GM18861 (cell line): ENCODE data around the gene TNFAIP8L3.

Experiments
- ATAC-seq: cut with Tn5 transposase; IDR thresholded peaks from one replicate; pipeline ENCODE4 v1.9.1; 2021; ENCODE audit not compliant: unreplicated experiment

TNFAIP8L3 gene

DNA sequence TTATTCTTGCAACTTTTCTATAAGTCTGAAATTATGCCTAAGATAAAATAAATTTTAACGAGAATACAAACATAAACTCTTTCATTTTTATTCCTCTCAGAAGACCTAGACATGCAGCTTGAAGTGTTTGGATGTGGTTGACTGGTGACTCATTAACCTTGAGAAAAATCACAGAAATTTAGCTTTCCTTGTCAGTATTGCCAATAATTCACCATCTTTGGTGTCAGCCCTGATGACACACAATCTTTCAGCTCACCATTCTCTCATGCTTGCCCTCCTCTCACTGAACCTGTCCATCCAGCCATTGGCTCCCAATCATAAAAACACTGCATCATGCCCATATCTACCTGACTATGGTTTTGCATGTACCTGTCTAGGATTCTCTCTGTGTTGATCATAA, 22.6 kb upstream of the TNFAIP8L3 start:
- ATAC-seq = no peak

DNA sequence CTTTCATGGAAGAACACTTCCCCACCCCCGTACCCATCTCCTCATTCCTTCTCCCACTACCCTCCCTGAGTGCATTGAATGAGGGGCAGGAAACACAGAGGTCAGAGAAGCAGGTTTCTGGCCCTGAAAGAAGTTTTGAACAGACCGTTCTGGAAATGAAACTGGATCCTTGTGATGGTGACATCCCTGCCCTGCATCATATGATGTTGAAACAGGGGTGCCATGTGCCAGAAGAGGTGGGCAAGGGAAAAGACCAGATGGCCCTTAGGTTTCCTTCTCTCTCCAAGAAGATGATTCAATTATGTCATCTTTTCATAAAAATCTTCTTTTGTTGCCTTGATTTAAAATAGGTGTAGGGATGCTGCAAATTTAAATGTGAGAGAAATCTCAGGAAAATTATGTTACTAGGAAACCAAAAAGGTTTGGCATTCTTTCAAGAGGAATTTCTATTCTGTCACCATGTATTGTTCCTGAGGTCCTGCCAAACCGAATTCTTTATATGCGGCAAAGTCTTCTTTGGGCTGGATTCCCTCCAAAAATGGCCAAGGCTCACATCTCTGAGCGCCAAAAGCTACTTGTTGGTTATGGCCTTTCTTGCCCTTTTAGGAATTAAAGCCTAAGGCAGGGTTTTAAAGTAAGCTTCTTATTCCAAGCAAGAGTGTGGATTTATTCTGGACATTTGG, 19.9 kb upstream of the TNFAIP8L3 start:
- no peak for ATAC-seq

DNA sequence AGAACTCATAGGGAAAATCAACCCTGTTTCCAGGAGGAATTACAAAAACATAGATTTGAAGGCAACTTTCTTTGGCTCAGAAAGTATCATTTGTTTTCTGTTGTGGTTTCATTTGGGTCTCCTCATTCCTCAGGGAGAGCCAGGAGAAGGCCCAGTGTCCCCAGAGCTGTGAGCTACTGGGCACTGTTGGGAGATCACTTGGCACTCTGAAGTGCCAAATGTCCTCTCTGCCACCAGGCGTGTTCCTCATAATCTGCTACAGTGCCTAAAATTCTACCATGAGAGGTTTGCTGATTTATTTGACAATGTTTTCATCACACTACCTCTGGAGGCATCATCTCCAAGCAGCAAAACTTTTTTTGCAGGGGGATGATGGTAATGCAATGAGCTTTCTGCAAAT, 17.4 kb upstream of the TNFAIP8L3 start:
- no peak for ATAC-seq

DNA sequence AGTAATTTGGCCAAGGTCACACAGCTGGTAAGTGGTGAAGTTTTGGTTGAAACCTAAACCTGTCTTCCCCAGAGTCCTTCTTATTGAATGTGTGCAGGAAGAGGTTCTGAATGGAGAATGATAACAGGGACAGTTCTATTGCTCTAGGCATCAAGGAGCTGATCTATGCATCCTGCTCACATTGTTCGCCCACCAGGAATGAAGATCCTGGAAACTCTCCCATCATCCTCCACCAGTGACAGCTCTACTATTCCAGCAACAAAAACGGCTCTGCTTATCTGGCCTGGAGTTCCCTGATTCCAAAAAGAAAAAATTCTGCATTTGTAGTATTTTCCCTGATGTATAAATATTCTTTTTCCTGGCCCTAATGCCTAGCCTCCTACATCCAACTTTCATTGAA, 16.4 kb upstream of the TNFAIP8L3 start:
- ATAC-seq = no peak

DNA sequence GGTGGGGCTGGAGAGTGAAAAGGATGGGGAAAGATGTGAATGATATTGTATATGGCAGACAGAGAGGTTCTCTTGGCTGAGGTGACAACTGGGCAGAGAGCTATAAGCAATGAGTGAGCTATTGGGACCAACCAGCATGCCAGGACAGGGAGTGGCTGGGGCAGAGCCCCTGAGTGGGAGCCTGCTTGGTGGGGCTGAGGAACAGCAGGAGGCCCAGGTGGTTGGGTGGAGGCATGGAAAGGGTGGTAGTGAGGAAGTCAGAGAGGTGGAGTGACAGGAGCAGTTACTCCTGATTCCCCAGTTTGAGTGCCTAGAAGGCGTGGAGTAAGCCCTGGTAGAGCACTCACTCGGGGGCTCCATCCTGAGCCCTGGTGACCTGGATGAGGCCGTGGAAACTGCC, 15.5 kb upstream of the TNFAIP8L3 start:
- no peak for ATAC-seq

DNA sequence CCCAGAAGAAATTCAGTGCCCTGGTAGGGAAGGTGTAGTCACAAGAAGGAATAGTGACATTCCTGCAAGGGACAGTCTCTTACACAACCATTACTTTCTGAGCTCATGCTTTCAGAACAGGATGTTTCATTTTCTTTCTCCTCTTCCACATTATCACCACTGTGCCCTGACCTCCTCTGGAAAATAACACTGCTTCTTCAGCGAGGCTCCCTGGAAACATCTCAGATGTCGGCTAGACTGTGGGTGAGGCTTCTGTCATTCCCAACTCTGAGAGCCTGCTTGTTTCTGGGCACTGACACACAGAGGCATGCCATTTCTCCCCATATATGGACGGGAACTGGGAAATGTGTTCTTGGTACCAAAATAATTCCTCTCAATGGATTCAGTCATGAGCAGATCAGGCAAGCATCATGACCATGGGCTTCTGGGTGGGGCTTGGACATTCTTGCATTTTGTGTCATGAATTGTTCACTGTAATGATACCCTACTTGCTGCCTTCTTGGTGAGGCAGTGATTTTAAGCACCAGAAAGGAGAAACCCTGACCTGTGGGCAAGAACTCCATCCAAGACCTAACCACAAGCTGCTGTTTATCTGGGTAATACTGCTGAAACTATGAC, 14.3 kb upstream of the TNFAIP8L3 start:
- no peak for ATAC-seq

DNA sequence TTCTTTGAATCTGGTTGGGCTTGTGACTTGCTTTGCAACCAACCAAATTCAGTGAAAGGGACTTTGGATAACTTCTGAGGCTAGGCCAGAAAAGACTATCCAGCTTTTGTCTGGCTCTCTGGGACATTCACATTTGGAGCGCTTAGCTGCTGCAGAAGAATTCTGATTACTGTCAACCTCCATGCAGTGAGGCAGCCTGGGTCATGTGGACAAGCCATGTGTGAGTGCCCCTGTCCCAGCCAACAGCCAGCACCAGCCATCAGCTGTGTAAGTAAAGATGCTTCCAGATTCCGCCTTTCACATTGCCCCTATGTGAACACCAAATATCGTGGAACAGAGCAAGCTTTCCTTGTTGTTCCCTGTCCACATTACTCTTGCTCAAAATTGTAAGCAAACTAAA, 12.9 kb upstream of the TNFAIP8L3 start:
- no peak for ATAC-seq

DNA sequence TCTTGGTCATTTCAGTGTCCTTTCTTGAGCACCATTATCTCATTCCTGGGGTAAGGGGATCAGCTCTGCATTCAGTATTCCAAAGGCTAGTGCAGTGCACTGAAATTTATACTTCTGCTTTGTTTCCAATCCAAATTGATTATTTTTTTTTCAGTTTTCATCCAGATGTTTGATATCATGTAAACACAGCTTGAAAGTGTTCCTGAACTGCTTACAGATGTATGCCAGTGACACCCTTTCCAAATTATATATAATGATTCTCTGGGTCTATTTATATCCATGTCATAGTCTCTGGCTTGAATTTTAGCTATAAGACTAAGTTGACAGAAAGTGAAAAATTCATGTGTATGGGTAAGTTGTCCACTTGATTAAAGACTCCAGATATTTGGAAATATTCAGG, 11.8 kb upstream of the TNFAIP8L3 start:
- no peak for ATAC-seq

DNA sequence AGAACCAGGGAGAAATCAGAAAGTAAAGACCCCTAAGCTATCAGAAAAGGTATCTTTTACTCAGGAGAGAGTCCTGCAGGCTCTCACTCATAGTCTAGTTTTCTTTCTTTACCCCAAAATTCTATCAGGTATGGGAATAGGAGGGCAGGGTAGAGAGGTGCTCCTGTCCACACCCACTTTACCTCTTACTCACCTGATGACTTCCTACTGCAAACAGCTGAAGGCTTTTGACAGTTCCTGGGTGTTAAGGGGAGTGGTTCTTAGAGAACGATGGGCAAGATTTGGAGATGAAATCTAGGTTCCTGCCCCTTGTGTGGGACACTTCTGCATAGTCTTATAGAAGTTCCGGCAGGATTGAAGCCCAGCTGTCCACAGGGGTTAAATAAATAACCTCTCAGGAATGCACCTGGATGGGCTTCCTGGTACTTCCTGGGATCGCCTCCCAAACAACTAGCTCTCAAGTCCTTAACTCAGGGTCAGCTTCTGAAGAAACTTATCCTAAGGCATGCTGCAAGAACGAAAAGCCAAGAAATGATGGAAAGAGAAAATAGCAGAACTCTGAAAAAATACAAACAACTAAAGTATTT, 10.8 kb upstream of the TNFAIP8L3 start:
- ATAC-seq = no peak

DNA sequence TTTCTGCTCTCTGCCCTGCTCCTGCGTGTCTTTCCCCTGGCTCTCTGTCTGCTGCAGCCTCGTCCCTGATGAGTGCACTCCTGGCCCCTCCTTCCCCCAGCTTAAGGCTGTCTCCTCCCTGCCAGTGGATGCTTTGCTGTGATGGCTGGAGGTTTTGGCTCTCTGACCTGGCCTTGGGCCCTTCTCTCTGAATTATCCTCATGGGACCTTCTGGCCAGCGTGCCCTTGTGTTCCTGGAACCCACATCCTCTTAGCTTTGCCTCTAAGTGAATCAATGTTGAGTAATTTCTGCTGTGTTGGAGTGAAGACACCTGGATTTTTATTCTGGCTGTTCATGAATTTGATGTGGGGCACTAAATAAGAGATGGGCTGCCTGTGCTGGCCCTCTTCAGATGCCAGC, 9.8 kb upstream of the TNFAIP8L3 start:
- no peak for ATAC-seq

DNA sequence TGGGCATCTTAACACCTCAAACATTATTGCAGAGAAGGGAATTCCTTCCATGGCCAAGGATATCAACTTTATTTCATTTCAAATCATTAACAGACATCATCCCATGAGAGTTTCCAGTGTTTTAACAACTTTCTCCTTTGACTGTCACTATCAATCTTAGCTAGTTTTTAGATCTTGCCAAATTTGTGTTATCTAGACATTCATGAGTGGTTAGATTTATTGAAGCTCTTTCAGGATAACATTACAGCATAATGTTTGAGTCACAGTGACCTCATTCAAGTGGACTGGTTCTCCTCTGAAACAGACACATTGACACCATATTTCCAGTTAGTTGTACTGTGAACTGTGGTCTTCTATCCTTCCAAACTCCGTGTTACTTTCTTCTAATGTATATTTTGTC, 8.6 kb upstream of the TNFAIP8L3 start:
- ATAC-seq = no peak

DNA sequence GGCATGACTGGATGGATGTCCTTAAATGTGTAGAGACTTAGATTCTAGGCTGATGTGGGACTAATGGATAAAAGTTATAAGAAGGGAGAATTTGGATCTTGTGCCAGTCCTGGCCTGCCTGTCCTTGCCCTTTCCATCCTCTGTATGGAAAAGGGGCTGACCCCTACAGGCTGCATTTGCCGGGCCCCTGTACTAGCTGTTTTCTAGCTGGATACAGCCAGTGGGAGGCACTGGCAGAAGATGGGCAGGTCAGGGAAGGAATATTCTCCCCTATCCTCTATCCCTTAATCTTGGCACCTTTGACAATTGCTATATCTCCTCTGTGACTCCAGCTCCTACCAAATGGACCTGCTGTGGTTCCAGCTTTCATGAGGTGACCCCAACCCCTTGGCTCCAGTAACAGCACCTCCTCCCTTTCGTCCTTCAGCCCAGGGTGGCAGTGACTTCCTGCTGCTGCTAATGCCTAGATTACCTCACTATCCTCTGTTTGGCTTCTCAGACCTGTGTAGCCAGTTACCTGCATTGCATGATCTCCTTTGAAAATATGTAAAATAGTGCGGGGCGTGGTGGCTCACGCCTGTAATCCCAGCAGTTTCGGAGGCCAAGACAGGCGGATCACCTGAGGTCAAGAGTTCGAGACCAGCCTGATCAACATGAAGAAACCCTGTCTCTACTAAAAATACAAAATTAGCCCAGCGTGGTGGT, 6.2 kb upstream of the TNFAIP8L3 start:
- ATAC-seq = no peak

DNA sequence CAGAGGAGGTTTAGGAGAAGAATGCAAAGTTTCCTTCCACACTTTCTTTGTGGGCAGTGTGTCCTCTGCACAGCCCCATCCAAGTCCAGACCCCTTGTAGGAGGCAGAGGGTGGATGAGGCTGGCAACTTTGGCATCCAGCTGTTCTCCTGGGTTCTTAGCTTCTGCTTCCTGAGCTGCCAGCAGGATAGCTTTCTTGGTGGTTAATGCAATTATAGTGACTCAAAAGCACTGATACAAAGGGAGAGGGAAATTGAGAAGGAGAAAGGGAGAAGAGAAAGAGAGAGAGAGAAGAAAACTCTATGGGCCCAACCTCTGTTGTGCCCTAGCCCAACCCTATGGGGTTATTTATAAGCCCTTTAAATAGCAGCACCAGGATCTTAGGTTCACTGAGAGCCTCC, 4.5 kb upstream of the TNFAIP8L3 start:
- ATAC-seq = no peak

DNA sequence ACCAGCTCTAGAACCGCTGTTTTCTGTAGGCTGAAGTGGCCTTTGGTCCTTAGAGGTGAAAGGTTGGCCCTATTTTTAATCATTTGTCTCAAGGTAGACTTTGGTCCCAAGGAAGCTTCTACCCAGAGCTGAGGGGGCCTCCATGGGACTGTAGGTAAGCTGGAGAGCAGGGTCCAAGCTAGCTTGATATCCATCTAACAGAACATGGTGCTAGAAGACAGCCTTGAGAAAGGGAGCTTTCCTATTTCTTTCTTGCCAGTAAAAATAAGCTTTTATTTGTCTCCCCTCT, 3.6 kb upstream of the TNFAIP8L3 start:
- ATAC-seq = no peak

DNA sequence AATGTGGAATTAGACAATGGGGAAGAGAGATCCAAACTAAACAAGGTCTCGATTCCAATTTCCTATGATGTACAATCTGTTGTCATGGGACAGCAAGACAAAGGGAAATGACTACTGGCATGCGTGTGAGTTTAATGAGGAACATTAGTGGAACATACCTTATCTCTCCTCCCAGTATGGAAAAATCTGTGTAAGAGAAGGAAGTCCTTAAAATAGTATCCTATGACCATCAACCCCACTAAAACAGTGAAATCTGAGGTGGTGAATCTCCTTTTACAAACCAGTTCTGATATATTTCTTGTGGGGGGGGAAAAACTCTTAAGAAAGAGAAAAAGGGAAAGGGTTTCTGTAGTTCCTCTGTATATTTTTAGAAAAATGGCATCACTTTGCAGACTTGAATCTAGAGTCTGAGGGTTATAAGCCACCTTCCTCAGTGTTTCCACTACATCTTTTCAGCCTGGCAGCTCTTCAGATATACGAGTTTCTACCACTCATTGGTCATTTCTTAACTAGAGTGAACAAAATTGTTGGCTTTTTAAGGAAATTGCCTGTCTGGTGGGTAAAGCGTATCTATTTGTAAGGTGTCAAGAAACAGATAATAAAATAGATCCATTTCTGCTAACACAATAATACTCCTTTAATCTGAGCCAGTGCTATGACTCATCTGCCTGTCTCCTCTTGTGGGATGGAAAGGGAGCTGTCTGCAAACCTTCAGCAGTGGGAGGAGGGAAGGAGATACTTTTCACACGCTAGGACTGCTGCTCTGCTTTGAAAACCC, 3.0 kb upstream of the TNFAIP8L3 start:
- no peak for ATAC-seq

DNA sequence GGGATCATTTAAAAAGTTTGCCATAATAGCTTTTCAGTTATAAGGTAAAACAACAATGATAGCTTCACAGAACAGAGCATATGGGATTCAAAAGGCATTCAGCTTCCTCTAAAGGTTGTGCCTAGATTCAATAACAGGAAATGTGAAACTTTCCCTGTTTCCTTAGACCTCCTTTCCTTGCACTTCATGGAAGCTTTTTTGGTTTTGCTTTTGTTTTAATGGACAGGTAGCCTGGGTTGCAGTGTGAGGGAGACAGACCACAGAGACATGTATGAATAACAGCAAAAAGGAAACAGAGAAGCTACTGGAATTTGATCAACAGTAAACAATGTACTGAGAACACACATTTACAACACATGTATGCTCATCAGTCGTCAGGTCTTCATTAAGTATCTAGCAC, 2.3 kb upstream of the TNFAIP8L3 start:
- ATAC-seq = no peak

DNA sequence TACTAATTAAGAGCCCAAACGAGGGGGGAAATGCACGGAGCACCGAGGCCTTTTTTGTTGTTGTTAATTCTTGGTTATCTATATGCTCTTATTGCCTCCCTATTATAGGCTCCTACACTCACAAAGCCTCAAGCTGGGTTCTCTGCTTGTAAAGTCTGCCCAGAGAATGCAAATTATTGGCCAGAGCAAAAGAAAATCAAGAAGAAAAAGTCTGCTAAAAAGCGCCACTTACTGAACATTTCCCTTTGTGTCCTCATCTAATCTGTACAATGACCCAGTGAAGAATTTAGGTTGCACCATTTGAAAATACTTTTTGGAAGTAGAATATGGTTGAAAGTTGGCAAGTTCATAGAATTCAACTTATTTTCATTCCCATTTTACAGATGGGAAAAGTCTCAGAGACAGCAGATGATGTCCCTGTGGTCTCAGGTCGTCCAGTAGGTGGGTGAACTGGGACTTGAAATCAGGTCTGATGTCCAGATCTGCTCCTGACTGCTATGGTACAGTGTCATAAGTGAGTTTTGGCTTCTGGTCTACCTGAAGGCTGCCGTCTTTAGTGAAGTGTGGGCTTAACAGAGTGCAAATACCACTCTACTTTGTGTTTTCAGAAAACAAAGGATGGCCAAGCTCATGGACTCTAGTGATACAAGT, 1.1 kb upstream of the TNFAIP8L3 start:
- ATAC-seq = no peak

DNA sequence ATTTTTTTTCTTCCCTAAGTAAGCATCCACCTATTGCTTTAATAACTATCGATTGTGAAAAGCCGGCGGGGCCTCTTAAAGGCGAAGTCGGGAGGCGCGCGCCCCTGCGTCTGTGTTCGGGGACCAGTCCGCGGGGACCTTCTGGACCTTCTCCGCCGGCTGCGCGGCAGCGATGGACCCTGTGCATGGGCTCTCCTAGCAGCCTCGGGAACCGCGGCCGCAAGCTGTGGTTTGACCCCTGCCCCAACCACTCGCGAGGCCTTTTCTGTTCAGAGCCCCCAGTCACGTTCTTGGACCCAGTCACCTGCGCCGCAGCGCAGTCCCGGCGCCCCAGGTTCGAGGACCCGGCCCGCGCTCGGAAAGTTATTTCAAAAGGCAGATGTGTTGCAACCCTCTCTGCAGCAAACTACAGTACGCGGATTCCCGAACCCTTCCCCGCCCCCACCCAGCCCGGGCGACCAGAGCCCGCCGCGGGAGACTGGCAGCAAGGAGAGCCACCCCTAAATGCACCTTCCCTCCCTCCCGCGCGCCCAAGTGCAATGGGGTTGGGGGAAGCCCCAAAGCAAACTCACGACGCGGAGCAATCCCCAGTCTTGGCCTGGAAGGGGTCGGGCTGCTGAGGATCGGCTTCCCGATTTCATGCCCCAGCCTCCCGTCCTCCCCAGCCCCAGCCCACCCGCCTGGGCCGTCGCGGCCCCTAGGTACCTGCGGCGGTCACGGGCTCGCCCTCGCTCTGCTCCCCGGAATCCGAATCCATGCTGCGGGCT, 684 bp downstream of the TNFAIP8L3 start:
- no peak for ATAC-seq

DNA sequence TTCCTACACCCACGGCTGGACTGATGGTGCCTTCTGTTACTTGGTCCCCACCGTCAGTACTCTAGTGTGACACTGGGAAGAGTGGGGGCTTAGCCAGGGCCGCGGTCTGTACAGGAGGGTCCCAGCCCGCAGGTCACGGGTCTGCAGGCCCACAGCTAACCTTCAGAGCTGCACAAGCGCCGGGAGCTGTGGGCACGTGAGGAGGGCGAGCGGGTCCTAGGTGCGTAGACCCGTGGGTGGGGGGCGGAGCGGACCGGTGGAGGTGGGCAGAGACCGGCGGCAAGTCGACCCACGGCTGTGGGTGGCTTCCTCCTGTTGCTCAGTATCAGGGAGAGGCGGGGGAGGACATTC, 1.2 kb downstream of the TNFAIP8L3 start:
- ATAC-seq = no peak

DNA sequence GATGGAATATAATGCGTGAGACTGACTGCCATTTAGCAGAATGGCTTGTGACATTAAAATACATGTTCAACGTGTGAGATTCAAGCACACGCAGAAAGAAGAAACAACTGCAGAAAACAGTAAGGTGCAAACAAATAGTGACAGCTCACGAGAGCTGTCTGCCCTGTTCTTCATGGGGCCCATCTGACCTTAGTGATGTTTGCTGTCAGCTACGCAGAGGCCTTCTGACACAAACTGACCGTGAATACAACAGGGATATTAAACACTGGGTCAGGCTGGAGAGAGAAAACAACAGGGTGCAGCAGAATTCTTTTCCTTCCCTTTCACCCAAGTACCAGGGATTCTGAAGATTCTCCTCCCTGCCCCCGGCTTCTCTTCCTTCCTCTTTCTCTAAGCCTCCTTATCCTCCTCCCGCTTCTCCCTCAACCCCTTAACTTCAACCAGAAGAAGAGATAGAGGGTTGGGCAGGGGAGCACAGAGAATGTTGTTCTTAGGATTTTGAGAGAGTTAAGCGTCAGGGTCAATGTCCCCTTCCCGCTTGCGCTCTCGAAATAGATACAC, 2.1 kb downstream of the TNFAIP8L3 start:
- no peak for ATAC-seq
